IMR-90 (cell line): ENCODE measurements around the gene DIPK1B. TPM values are rescaled to one million over a fixed set of nuclear protein-coding genes. Genes with fewer than 3 reads are reported as not detected.

Experiments
- ATAC-seq: fragments of 200-7000 bp; cut with Tn5 transposase; 2 replicates; pipeline ENCODE4 v1.9.1; 2020; ENCODE audit warnings: low read depth, mild to moderate bottlenecking, moderate library complexity
- BruUV-seq: library from RNA; stranded (reverse); fragments of 400-500 nt; replicated peaks from 2 replicates; lab custom pipeline; 2021; lab: Mats Ljungman, UMichigan
- CTCF ChIA-PET: fragments of 300-600 bp; formaldehyde crosslinking; extraction: SDS; loops from one replicate; lab custom pipeline; 2021; ENCODE audit warnings: antibody characterized with exemption; lab: Yijun Ruan, JAX
- POLR2A ChIA-PET: fragments of 300-600 bp; sonication (Branson Sonifier 250); formaldehyde crosslinking; loops from one replicate; lab custom pipeline; 2022; ENCODE audit warnings: antibody characterized with exemption; ENCODE audit not compliant: unreplicated experiment; lab: Charles Lee
- DNase-seq: peaks from one replicate; pipeline ENCODE4 v3.0.0; 2013
- H2AFZ ChIP-seq: replicated peaks from 2 replicates; pipeline ENCODE3; 2013; ENCODE audit warnings: low read length, mild to moderate bottlenecking; ENCODE audit not compliant: poor library complexity
- H2AK5ac ChIP-seq: 2 replicates; pipeline ENCODE4 v1.6.1; 2013; ENCODE audit warnings: low read depth, low read length, inconsistent platforms
- H2AK9ac ChIP-seq: replicated peaks from 2 replicates; pipeline ENCODE3; 2013; ENCODE audit warnings: mild to moderate bottlenecking, low read depth, low read length, moderate library complexity; ENCODE audit not compliant: poor library complexity
- H2BK120ac ChIP-seq: 2 replicates; pipeline ENCODE4 v1.6.1; 2013; ENCODE audit warnings: low read depth, low read length, inconsistent platforms
- H2BK15ac ChIP-seq: 3 replicates; pipeline ENCODE4 v1.6.1; 2013; ENCODE audit warnings: low read depth, low read length, inconsistent platforms
- H2BK20ac ChIP-seq: 2 replicates; pipeline ENCODE4 v1.6.1; 2013; ENCODE audit warnings: low read depth, mild to moderate bottlenecking, inconsistent platforms, low read length, moderate library complexity
- H2BK5ac ChIP-seq: 2 replicates; pipeline ENCODE4 v1.6.1; 2013; ENCODE audit warnings: mild to moderate bottlenecking, low read depth, low read length, inconsistent platforms; ENCODE audit not compliant: poor library complexity, severe bottlenecking
- H3K14ac ChIP-seq: replicated peaks from 2 replicates; pipeline ENCODE4 v1.6.1; 2013; ENCODE audit warnings: low read depth, low read length, inconsistent platforms
- H3K18ac ChIP-seq: 2 replicates; pipeline ENCODE4 v1.6.1; 2013; ENCODE audit warnings: low read depth, low read length, control low read depth
- H3K23ac ChIP-seq: 2 replicates; pipeline ENCODE4 v1.6.1; 2013; ENCODE audit warnings: low read depth, low read length, inconsistent platforms
- H3K27ac ChIP-seq: 2 replicates; pipeline ENCODE4 v1.5.1; 2013; ENCODE audit warnings: mild to moderate bottlenecking, control low read depth, low read length; ENCODE audit not compliant: insufficient read depth
- H3K27me3 ChIP-seq: 2 replicates; pipeline ENCODE4 v1.6.1; 2013; ENCODE audit warnings: low read length; ENCODE audit not compliant: control insufficient read depth, insufficient read depth
- H3K36me3 ChIP-seq: 2 replicates; pipeline ENCODE4 v1.6.1; 2013; ENCODE audit warnings: low read length, mixed read lengths; ENCODE audit not compliant: control insufficient read depth, insufficient read depth
- H3K4ac ChIP-seq: 2 replicates; pipeline ENCODE4 v1.6.1; 2013; ENCODE audit warnings: low read depth, low read length, inconsistent platforms
- H3K4me1 ChIP-seq: 2 replicates; pipeline ENCODE4 v1.6.1; 2013; ENCODE audit warnings: low read length, mixed read lengths; ENCODE audit not compliant: control insufficient read depth, insufficient read depth
- H3K4me2 ChIP-seq: 2 replicates; pipeline ENCODE4 v1.6.1; 2013; ENCODE audit warnings: low read depth, mild to moderate bottlenecking, control low read depth, low read length, moderate library complexity
- H3K4me3 ChIP-seq: 2 replicates; pipeline ENCODE4 v1.5.1; 2013; ENCODE audit warnings: low read depth, mild to moderate bottlenecking, control low read depth, low read length, moderate library complexity; ENCODE audit not compliant: insufficient read depth
- H3K56ac ChIP-seq: 2 replicates; pipeline ENCODE4 v1.6.1; 2013; ENCODE audit warnings: low read length, inconsistent platforms; ENCODE audit not compliant: insufficient read depth; ENCODE audit errors: extremely low read depth
- H3K79me1 ChIP-seq, 2 experiments: 2 replicates each; pipeline ENCODE4 v1.6.1; 2013; ENCODE audit warnings: low read length in 2 of 2, inconsistent platforms in 1 of 2, low read depth in 1 of 2
- H3K9ac ChIP-seq: 2 replicates; pipeline ENCODE4 v1.6.1; 2013; ENCODE audit warnings: low read depth, low read length, control low read depth
- H3K9me1 ChIP-seq: 2 replicates; pipeline ENCODE4 v1.6.1; 2013; ENCODE audit warnings: low read length, inconsistent platforms; ENCODE audit not compliant: insufficient read depth
- H3K9me3 ChIP-seq: 2 replicates; pipeline ENCODE4 v1.6.1; 2013; ENCODE audit warnings: low read length; ENCODE audit not compliant: control insufficient read depth, insufficient read depth
- H4K20me1 ChIP-seq: 2 replicates; pipeline ENCODE4 v1.6.1; 2013; ENCODE audit warnings: low read length, inconsistent platforms; ENCODE audit not compliant: insufficient read depth
- H4K5ac ChIP-seq: 2 replicates; pipeline ENCODE4 v1.6.1; 2013; ENCODE audit warnings: mild to moderate bottlenecking, low read depth, low read length, control low read depth
- H4K8ac ChIP-seq, 2 experiments: 2 replicates each; pipeline ENCODE4 v1.6.1; 2013; ENCODE audit warnings: low read depth in 2 of 2, low read length in 2 of 2, control low read depth in 1 of 2, inconsistent platforms in 1 of 2
- H4K91ac ChIP-seq: 2 replicates; pipeline ENCODE4 v1.6.1; 2013; ENCODE audit warnings: low read depth, low read length, inconsistent platforms; ENCODE audit not compliant: insufficient read depth
- CEBPB ChIP-seq: IDR thresholded peaks from 2 replicates; pipeline ENCODE4 v1.6.1; 2012; ENCODE audit warnings: low read depth, low read length, improper control_type of control experiment
- CHD1 ChIP-seq: IDR thresholded peaks from 2 replicates; pipeline ENCODE4 v1.6.1; 2012; ENCODE audit warnings: low read depth, low read length, improper control_type of control experiment
- CTCF ChIP-seq: conservative IDR thresholded peaks from 2 replicates; pipeline ENCODE4 v1.5.1; 2012; ENCODE audit warnings: mild to moderate bottlenecking, low read depth, low read length, improper control_type of control experiment
- ELK1 ChIP-seq: fragments of 150-350 bp; IDR thresholded peaks from 2 replicates; pipeline ENCODE4 v1.6.1; 2016; ENCODE audit warnings: low read depth, mild to moderate bottlenecking, low read length, moderate library complexity, borderline replicate concordance
- FOS ChIP-seq: fragments of 150-350 bp; IDR thresholded peaks from 2 replicates; pipeline ENCODE4 v1.6.1; 2016; ENCODE audit warnings: low read depth, low read length
- MAFK ChIP-seq: IDR thresholded peaks from 2 replicates; pipeline ENCODE4 v1.6.1; 2012; ENCODE audit warnings: low read depth, low read length, improper control_type of control experiment
- MAZ ChIP-seq: IDR thresholded peaks from 2 replicates; pipeline ENCODE4 v1.6.1; 2012; ENCODE audit warnings: low read depth, mild to moderate bottlenecking, low read length, improper control_type of control experiment, moderate library complexity, borderline replicate concordance
- MXI1 ChIP-seq: IDR thresholded peaks from 2 replicates; pipeline ENCODE4 v1.6.1; 2012; ENCODE audit warnings: low read depth, mild to moderate bottlenecking, low read length, moderate library complexity, borderline replicate concordance
- NFE2L2 ChIP-seq: fragments of 150-350 bp; IDR thresholded peaks from 2 replicates; pipeline ENCODE4 v1.6.1; 2016; ENCODE audit warnings: low read depth, mild to moderate bottlenecking, low read length
- POLR2A ChIP-seq: IDR thresholded peaks from 2 replicates; pipeline ENCODE4 v1.6.1; 2012; ENCODE audit warnings: mild to moderate bottlenecking, low read depth, low read length
- RAD21 ChIP-seq: IDR thresholded peaks from 2 replicates; pipeline ENCODE4 v1.6.1; 2012; ENCODE audit warnings: low read length, improper control_type of control experiment
- RCOR1 ChIP-seq: IDR thresholded peaks from 2 replicates; pipeline ENCODE4 v1.6.1; 2012; ENCODE audit warnings: mild to moderate bottlenecking, low read length, improper control_type of control experiment; ENCODE audit not compliant: insufficient replicate concordance
- RFX5 ChIP-seq: IDR thresholded peaks from 2 replicates; pipeline ENCODE4 v1.8.0; 2012; ENCODE audit warnings: low read depth, mild to moderate bottlenecking, low read length, moderate library complexity
- USF2 ChIP-seq: fragments of 150-350 bp; IDR thresholded peaks from 2 replicates; pipeline ENCODE4 v1.6.1; 2017; ENCODE audit warnings: mild to moderate bottlenecking, antibody characterized with exemption, low read length, low read depth
- WGBS, 2 experiments: methylation state at CpG; one replicate each; pipeline versions ENCODE4 v1.1.5 to v1.1.7; 2013; ENCODE audit warnings: missing lambda C conversion rate in 2 of 2; ENCODE audit not compliant: insufficient read length in 1 of 2; ENCODE audit errors: extremely low coverage in 2 of 2; 5-methylcytosine and 5-hydroxymethylcytosine counted together
- dilution Hi-C: fragments of 300-500 bp; cut with HindIII; formaldehyde crosslinking; loops from one replicate; pipeline ENCODE4 v1.14.3; 2018; ENCODE audit warnings: low sequenced_read_pairs; ENCODE audit not compliant: unreplicated experiment
- in situ Hi-C: fragments of 300-500 bp; cut with MboI; formaldehyde crosslinking; loops from 3 replicates; pipeline ENCODE4 v1.14.3; 2019; ENCODE audit warnings: low sequenced_read_pairs, inconsistent platforms, mixed read lengths
- intact Hi-C: fragments of 100-400 bp; cut with micrococcal nuclease; formaldehyde crosslinking; loops from 2 replicates; pipeline ENCODE4 v1.10.0; 2022
- polyA plus RNA-seq, 3 experiments: library from polyadenylated mRNA; depleted of rRNA; stranded (reverse); fragments of >200 nt; gene quantifications; 2 replicates each; pipeline ENCODE4 v1.2.3, GENCODE V29; 2012; ENCODE audit warnings: low replicate concordance in 1 of 3
- total RNA-seq: library from RNA; depleted of rRNA; stranded (reverse); fragments of >200 nt; gene quantifications from 2 replicates; pipeline ENCODE4 v1.2.3, GENCODE V29; 2012

The DIPK1B gene
- total and polyA plus RNA-seq, 2 of the 4 experiments (the other 2 are of a cell fraction): 3.4 to 7.1 TPM

GRCh38 chr9:136692185-136693134 is 19.9 kb upstream of the DIPK1B start:
- no peak overlapping the region for H2BK120ac ChIP-seq
- BruUV-seq: no TSS peak
- no peak overlapping the region for H3K18ac ChIP-seq
- H4K20me1 ChIP-seq: no peaks in the 10 kb centered on the region
- CTCF ChIA-PET: no interaction called here
- dilution Hi-C loops (no loop called here), intact Hi-C loops (no loop called here), in situ Hi-C loops (no loop called here)
- H3K9me1 ChIP-seq: no peaks in the 10 kb centered on the region
- no peak overlapping the region for H2BK20ac ChIP-seq
- no peak overlapping the region for H3K14ac ChIP-seq
- DNase-seq: no peak
- peaks cover 11% of the 10 kb centered on the region; the same call in 1 of the 2 replicates for H3K27me3 ChIP-seq
- POLR2A ChIA-PET: no interaction called here
- no peak overlapping the region for H4K5ac ChIP-seq
- no peak overlapping the region for H3K4me2 ChIP-seq
- H2BK15ac ChIP-seq: no peak overlapping the region
- no peak overlapping the region for H2BK5ac ChIP-seq
- H3K4me1 ChIP-seq: peaks cover 2% of the 10 kb centered on the region; the same call in 1 of the 2 replicates
- H4K91ac ChIP-seq: no peak overlapping the region
- no peaks in the 10 kb centered on the region for H3K79me1 ChIP-seq
- no peak overlapping the region for H3K23ac ChIP-seq
- no peak overlapping the region for H2AK5ac ChIP-seq
- no peak overlapping the region for H3K4me3 ChIP-seq
- H3K36me3 ChIP-seq: no peaks in the 10 kb centered on the region
- H3K27ac ChIP-seq: no peak overlapping the region
- H3K9me3 ChIP-seq: no peaks in the 10 kb centered on the region
- H2AFZ ChIP-seq: no peak overlapping the region
- H3K56ac ChIP-seq: no peak overlapping the region
- peak overlapping the region; percentile 78 for H2AK9ac ChIP-seq
- H3K4ac ChIP-seq: no peak overlapping the region
- 90% methylated on average over 19 of the region's 46 CpGs; no CpG with 5 or more reads in 1 of the 2 experiments for WGBS, 2 experiments
- no peak for ATAC-seq
- no peak overlapping the region for H4K8ac ChIP-seq
- no peak overlapping the region for H3K9ac ChIP-seq
- TF ChIP-seq FOS (no peak), MAZ (no peak), RAD21 (no peak), MAFK (no peak), CHD1 (no peak), RCOR1 (no peak), MXI1 (no peak), RFX5 (no peak), NFE2L2 (no peak), CEBPB (no peak), CTCF (no peak), POLR2A (no peak), ELK1 (no peak), USF2 (no peak)
